Mesenchymal stem cell (in vitro differentiated cells and primary cell): Measurements from ENCODE around the gene SCARF2.

Experiments
- DNase-seq: peaks from one replicate; pipeline ENCODE4 v3.0.0-alpha.2; 2013
- H2AFZ ChIP-seq: one replicate; pipeline ENCODE4 v1.6.1; 2013; ENCODE audit warnings: low read depth, mild to moderate bottlenecking, control low read depth, inconsistent platforms, low read length, moderate library complexity
- H2AK5ac ChIP-seq: 2 replicates; pipeline ENCODE4 v1.6.1; 2013; ENCODE audit warnings: low read length, moderate library complexity, mild to moderate bottlenecking, inconsistent platforms; ENCODE audit not compliant: severe bottlenecking
- H2BK120ac ChIP-seq: one replicate; pipeline ENCODE4 v1.6.1; 2013; ENCODE audit warnings: low read depth, mild to moderate bottlenecking, inconsistent platforms, low read length, moderate library complexity
- H2BK12ac ChIP-seq, 2 experiments: one replicate each; pipeline ENCODE4 v1.6.1; 2013; ENCODE audit warnings: inconsistent platforms in 2 of 2, low read length in 2 of 2, mild to moderate bottlenecking in 2 of 2, moderate library complexity in 2 of 2, control low read depth in 1 of 2
- H2BK15ac ChIP-seq: one replicate; pipeline ENCODE4 v1.6.1; 2013; ENCODE audit warnings: mild to moderate bottlenecking, low read depth, inconsistent platforms; ENCODE audit not compliant: poor library complexity, severe bottlenecking
- H2BK5ac ChIP-seq: 2 replicates; pipeline ENCODE4 v1.6.1; 2013; ENCODE audit warnings: low read depth, mild to moderate bottlenecking, low read length, control low read depth, inconsistent platforms; ENCODE audit not compliant: poor library complexity, severe bottlenecking
- H3K14ac ChIP-seq, 2 experiments: one replicate each; pipeline ENCODE4 v1.6.1; 2013; ENCODE audit warnings: inconsistent platforms in 2 of 2, low read length in 2 of 2, control low read depth in 1 of 2, mild to moderate bottlenecking in 1 of 2, moderate library complexity in 1 of 2
- H3K18ac ChIP-seq, 2 experiments: one replicate each; pipeline ENCODE4 v1.6.1; 2013; ENCODE audit warnings: inconsistent platforms in 2 of 2, low read length in 2 of 2, control low read depth in 1 of 2, low read depth in 1 of 2, mild to moderate bottlenecking in 1 of 2
- H3K23ac ChIP-seq, 2 experiments: one replicate each; pipeline ENCODE4 v1.6.1; 2013; ENCODE audit warnings: inconsistent platforms in 2 of 2, low read length in 2 of 2, mild to moderate bottlenecking in 2 of 2, moderate library complexity in 2 of 2, control low read depth in 1 of 2
- H3K27ac ChIP-seq: 2 replicates; pipeline ENCODE4 v1.5.1; 2013; ENCODE audit warnings: mild to moderate bottlenecking, moderate library complexity, low read length, control low read depth, inconsistent platforms; ENCODE audit not compliant: poor library complexity, severe bottlenecking
- H3K27me3 ChIP-seq, 2 experiments: 2 replicates each; pipeline versions ENCODE4 v1.6.1 to v1.7.0; 2013; ENCODE audit warnings: low read length in 2 of 2, mild to moderate bottlenecking in 2 of 2, moderate library complexity in 2 of 2, control low read depth in 1 of 2, inconsistent platforms in 1 of 2; ENCODE audit not compliant: control insufficient read depth in 1 of 2, insufficient read depth in 1 of 2
- H3K36me3 ChIP-seq, 2 experiments: 2 replicates each; pipeline versions ENCODE4 v1.6.1 to v1.7.0; 2013; ENCODE audit warnings: low read length in 2 of 2, control low read depth in 1 of 2, inconsistent platforms in 1 of 2, low read depth in 1 of 2, mild to moderate bottlenecking in 1 of 2; ENCODE audit not compliant: insufficient read depth in 2 of 2, control insufficient read depth in 1 of 2
- H3K4ac ChIP-seq, 2 experiments: one replicate each; pipeline ENCODE4 v1.6.1; 2013; ENCODE audit warnings: inconsistent platforms in 2 of 2, low read length in 2 of 2, mild to moderate bottlenecking in 2 of 2, moderate library complexity in 2 of 2, control low read depth in 1 of 2, low read depth in 1 of 2
- H3K4me1 ChIP-seq: 2 replicates; pipeline ENCODE4 v1.6.1; 2013; ENCODE audit warnings: low read depth, low read length, control low read depth; ENCODE audit not compliant: control insufficient read depth, insufficient read depth
- H3K4me2 ChIP-seq: 2 replicates; pipeline ENCODE4 v1.6.1; 2013; ENCODE audit warnings: low read length, mild to moderate bottlenecking, inconsistent platforms; ENCODE audit not compliant: poor library complexity, severe bottlenecking
- H3K4me3 ChIP-seq, 2 experiments: 2 replicates each; pipeline versions ENCODE4 v1.5.1 to v1.7.0; 2013; ENCODE audit warnings: low read length in 2 of 2, mild to moderate bottlenecking in 2 of 2, control low read depth in 1 of 2, low read depth in 1 of 2; ENCODE audit not compliant: insufficient read depth in 1 of 2
- H3K79me1 ChIP-seq: replicated peaks from 2 replicates; pipeline ENCODE4 v1.6.1; 2013; ENCODE audit warnings: mild to moderate bottlenecking, control low read depth, low read length, inconsistent platforms; ENCODE audit not compliant: poor library complexity, severe bottlenecking
- H3K9ac ChIP-seq: 2 replicates; pipeline ENCODE4 v1.7.0; 2013; ENCODE audit warnings: mild to moderate bottlenecking, low read length, moderate library complexity
- H3K9me3 ChIP-seq: 2 replicates; pipeline ENCODE4 v1.7.0; 2013; ENCODE audit warnings: mild to moderate bottlenecking, low read length; ENCODE audit not compliant: control insufficient read depth
- H4K8ac ChIP-seq: one replicate; pipeline ENCODE4 v1.6.1; 2013; ENCODE audit warnings: inconsistent platforms, mild to moderate bottlenecking, low read length, moderate library complexity
- H4K91ac ChIP-seq: one replicate; pipeline ENCODE4 v1.6.1; 2013; ENCODE audit warnings: mild to moderate bottlenecking, low read length, inconsistent platforms
- WGBS: methylation state at CpG from one replicate; pipeline ENCODE4 v1.1.7; 2013; ENCODE audit warnings: mixed read lengths; 5-methylcytosine and 5-hydroxymethylcytosine counted together

Gene SCARF2

GRCh38 chr22:20438678-20439492 lies 1.3 kb upstream of the SCARF2 start:
- Histone ChIP-seq H3K9me3 (no peaks in the 10 kb centered on the region), H3K27ac (no peak overlapping the region), H3K23ac (no peak overlapping the region), H2BK12ac (peak overlapping the region; percentile 17 to 49), H3K4ac (peak overlapping the region; percentile 59 to 76), H2BK120ac (no peak overlapping the region), H3K14ac (peak overlapping the region in 1 of 2 experiments; percentile 58), H2AFZ (no peak overlapping the region), H3K79me1 (peaks cover 19% of the 10 kb centered on the region), H3K27me3 (no peaks in the 10 kb centered on the region), H4K8ac (peak overlapping the region; percentile 69), H3K9ac (peak overlapping the region; percentile 89), H2BK15ac (no peak overlapping the region), H4K91ac (peak overlapping the region; percentile 87), H3K36me3 (peaks cover 22 to 34% of the 10 kb centered on the region in 2 experiments), H3K4me2 (peak overlapping the region; percentile 94), H2AK5ac (peak overlapping the region; percentile 62), H2BK5ac (no peak overlapping the region), H3K18ac (peak overlapping the region; percentile 19 to 92), H3K4me3 (peak overlapping the region in 1 of 2 experiments; percentile 80), H3K4me1 (peaks cover 40% of the 10 kb centered on the region)
- WGBS = 74% methylated on average over 13 of the region's 13 CpGs
- DNase-seq = peak; percentile 24

DNA sequence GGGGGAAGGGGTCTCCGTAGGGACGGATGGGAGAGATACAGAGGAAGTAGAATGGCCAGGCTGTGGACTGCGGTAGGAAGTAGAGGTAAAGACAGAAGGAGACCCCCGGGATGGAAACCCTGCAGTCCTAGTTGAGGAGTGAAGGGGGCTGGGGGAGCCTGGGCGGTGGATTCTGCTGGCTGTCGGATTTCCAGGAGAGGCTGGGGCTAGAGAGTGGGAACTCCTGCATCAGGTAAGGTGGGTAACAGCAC lies 727 bp upstream of the SCARF2 start:
- Histone ChIP-seq H3K36me3 (peaks cover 22 to 35% of the 10 kb centered on the region in 2 experiments), H2AK5ac (peak overlapping the region; percentile 62), H3K9me3 (no peaks in the 10 kb centered on the region), H3K9ac (peak overlapping the region; percentile 89), H3K4me2 (peak overlapping the region; percentile 94), H3K23ac (no peak overlapping the region), H3K79me1 (peaks cover 21% of the 10 kb centered on the region), H3K18ac (peak overlapping the region; percentile 92 to 97), H2BK12ac (peak overlapping the region; percentile 17 to 75), H2BK120ac (no peak overlapping the region), H2BK15ac (peak overlapping the region; percentile 86), H2BK5ac (no peak overlapping the region), H3K4ac (peak overlapping the region; percentile 59 to 76), H3K14ac (peak overlapping the region in 1 of 2 experiments; percentile 58), H3K4me1 (peaks cover 40% of the 10 kb centered on the region), H3K4me3 (peak overlapping the region; percentile 80 to 83), H4K91ac (peak overlapping the region; percentile 87), H3K27me3 (no peaks in the 10 kb centered on the region), H2AFZ (peak overlapping the region; percentile 67), H3K27ac (no peak overlapping the region), H4K8ac (peak overlapping the region; percentile 92)
- no peak for DNase-seq
- 30% methylated on average over 6 of the region's 6 CpGs for WGBS

GRCh38 chr22:20436768-20437612 lies 635 bp downstream of the SCARF2 start:
- Histone ChIP-seq H3K27me3 (no peaks in the 10 kb centered on the region), H3K23ac (peak overlapping the region in 1 of 2 experiments; percentile 71), H3K14ac (peak overlapping the region in 1 of 2 experiments; percentile 97), H2AK5ac (no peak overlapping the region), H2BK5ac (no peak overlapping the region), H4K91ac (peak overlapping the region; percentile 80), H3K4me3 (peak overlapping the region; percentile 83 to 95), H3K4ac (peak overlapping the region; percentile 92 to 93), H2BK120ac (peak overlapping the region; percentile 78), H3K4me1 (peaks cover 35% of the 10 kb centered on the region), H3K4me2 (peak overlapping the region; percentile 94), H4K8ac (peak overlapping the region; percentile 64), H3K36me3 (peaks cover 8 to 37% of the 10 kb centered on the region in 2 experiments), H2BK12ac (peak overlapping the region in 1 of 2 experiments; percentile 88), H2BK15ac (peak overlapping the region; percentile 98), H3K18ac (peak overlapping the region; percentile 92 to 94), H3K79me1 (peaks cover 28% of the 10 kb centered on the region), H2AFZ (peak overlapping the region; percentile 78), H3K9ac (peak overlapping the region; percentile 88), H3K9me3 (no peaks in the 10 kb centered on the region), H3K27ac (no peak overlapping the region)
- WGBS = under 1% methylated on average over 52 of the region's 61 CpGs
- DNase-seq = peak; percentile 60
